ENCODE results near the gene MLEC.

DNA sequence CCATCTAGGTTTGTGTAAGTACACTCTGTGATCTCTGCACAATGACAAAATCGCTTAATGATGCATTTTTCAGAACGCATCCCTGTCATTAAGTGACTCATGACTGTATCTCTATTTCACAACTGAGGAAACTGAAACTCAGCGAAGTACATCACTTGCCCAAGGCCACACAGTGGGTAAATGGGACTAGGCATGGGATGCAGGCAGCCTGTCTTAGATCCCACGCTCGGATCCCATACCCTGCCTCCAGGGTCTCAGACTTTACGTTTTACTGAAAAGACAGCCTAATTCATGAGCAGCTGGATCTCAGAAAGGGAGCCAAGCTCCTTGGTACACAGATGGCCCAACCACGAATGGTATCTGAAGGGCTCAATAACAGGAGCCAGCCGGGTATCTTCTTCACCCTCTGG lies 2.4 kb upstream of the MLEC start:
- TF ChIP-seq ZC3H10 (CRISPR knock-in tag; IDR thresholded peaks at IDR 0.05) (no peak), ISL1 (CRISPR knock-in tag; IDR thresholded peaks at IDR 0.05) (no peak)

All from SK-N-SH treated with all-trans-retinoic acid at 6 μM for 48 hours (cell line).